HUES48 (cell line): Measurements from ENCODE around the gene USP40.
"Not testable (repeated sequence)": the region's sequence is repeated elsewhere in the genome, so short reads cannot be mapped to it uniquely, and the experiment has no call there.

Source experiments
- H3K27ac ChIP-seq: one replicate; pipeline ENCODE4 v1.7.0; 2013; ENCODE audit warnings: low read depth, low read length, inconsistent platforms
- H3K27me3 ChIP-seq: 2 replicates; pipeline ENCODE4 v1.6.1; 2013; ENCODE audit warnings: mild to moderate bottlenecking, low read length; ENCODE audit not compliant: control insufficient read depth, insufficient read depth
- H3K36me3 ChIP-seq: 2 replicates; pipeline ENCODE4 v1.6.1; 2013; ENCODE audit warnings: low read length; ENCODE audit not compliant: control insufficient read depth, insufficient read depth
- H3K4me1 ChIP-seq: 2 replicates; pipeline ENCODE4 v1.6.1; 2013; ENCODE audit warnings: mild to moderate bottlenecking, low read length; ENCODE audit not compliant: control insufficient read depth, insufficient read depth
- H3K4me3 ChIP-seq: 2 replicates; pipeline ENCODE4 v1.5.1; 2013; ENCODE audit warnings: mild to moderate bottlenecking, low read depth, low read length
- H3K9ac ChIP-seq: 2 replicates; pipeline ENCODE4 v1.6.1; 2013; ENCODE audit warnings: mild to moderate bottlenecking, low read depth, low read length, moderate library complexity
- H3K9me3 ChIP-seq: 2 replicates; pipeline ENCODE4 v1.6.1; 2013; ENCODE audit warnings: low read length; ENCODE audit not compliant: control insufficient read depth, insufficient read depth

USP40 gene

GRCh38 chr2:233588400-233588799, 21.8 kb upstream of the USP40 start:
- no peak overlapping the region for H3K4me3 ChIP-seq
- no peaks in the 10 kb centered on the region for H3K27me3 ChIP-seq
- H3K9ac ChIP-seq: no peak overlapping the region
- no peaks in the 10 kb centered on the region for H3K4me1 ChIP-seq
- no peaks in the 10 kb centered on the region for H3K36me3 ChIP-seq
- 0 out of 2 replicates have a peak, but pooled peaks cover 6% of the 10 kb centered on the region for H3K9me3 ChIP-seq
- H3K27ac ChIP-seq: no peak overlapping the region

DNA sequence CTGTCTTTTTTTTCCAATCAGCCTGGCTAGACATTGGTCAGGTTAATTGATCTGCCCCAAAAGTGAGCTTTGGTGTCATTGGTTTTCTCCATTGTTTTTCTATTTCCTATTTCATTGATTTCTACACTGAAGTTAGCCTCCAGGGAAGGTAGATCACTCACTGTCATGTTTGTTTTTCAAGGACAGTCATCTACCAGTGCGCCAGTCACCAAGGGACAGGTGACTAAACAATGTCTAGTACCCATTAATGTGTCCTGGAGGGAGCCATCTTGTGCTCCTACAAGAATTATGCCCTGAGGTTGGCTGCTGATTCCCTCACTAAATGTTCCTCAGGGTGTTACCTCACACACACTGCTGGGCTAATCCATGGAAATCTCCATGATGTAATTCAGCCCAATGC, 17.6 kb upstream of the USP40 start:
- Histone ChIP-seq H3K27ac (no peak overlapping the region), H3K27me3 (no peaks in the 10 kb centered on the region), H3K9me3 (0 out of 2 replicates have a peak, but pooled peaks cover 6% of the 10 kb centered on the region), H3K4me3 (no peak overlapping the region), H3K9ac (no peak overlapping the region), H3K36me3 (no peaks in the 10 kb centered on the region), H3K4me1 (no peaks in the 10 kb centered on the region)

DNA sequence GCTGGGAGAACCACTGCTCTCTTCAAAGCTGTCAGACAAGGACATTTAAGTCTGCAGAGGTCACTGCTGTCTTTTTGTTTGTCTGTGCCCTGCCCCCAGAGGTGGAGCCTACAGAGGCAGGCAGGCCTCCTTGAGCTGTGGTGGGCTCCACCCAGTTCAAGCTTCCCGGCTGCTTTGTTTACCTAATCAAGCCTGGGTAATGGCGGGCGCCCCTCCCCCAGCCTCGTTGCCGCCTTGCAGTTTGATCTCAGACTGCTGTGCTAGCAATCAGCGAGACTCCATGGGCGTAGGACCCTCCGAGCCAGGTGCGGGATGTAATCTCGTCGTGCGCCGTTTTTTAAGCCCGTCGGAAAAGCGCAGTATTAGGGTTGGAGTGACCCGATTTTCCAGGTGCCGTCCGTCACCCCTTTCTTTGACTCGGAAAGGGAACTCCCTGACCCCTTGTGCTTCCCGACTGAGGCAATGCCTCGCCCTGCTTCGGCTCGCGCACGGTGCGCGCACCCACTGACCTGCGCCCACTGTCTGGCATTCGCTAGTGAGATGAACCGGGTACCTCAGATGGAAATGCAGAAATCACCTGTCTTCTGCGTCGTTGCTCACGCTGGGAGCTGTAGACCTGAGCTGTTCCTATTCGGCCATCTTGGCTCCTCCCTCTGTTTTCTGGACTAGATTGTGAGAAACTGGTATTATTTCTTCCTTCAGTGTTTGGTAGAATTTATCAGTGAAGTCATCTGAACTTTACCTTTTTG, 16.8 kb upstream of the USP40 start:
- H3K9ac ChIP-seq, H3K27me3 ChIP-seq, H3K27ac ChIP-seq, H3K4me1 ChIP-seq, H3K9me3 ChIP-seq, H3K4me3 ChIP-seq, H3K36me3 ChIP-seq: not testable (repeated sequence)

DNA sequence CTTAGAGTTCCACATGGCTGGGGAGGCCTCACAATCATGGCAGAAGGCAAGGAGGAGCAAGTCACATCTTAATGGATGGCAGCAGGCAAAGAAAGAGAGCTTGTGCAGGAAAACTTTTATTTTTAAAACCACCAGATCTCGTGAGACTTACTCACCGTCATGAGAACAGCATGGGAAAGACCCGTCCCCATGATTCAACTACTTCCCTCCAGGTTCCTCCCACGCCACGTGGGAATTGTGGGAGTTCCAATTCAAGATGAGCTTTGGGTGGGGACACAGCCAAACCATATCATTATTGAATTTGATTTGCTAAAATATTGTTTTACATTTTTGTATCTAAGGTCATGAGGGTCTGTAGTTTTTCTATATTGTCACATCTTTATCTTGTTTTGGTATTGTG, 10.8 kb upstream of the USP40 start:
- not testable (repeated sequence) for H3K27me3 ChIP-seq, H3K9ac ChIP-seq, H3K27ac ChIP-seq, H3K4me3 ChIP-seq, H3K4me1 ChIP-seq, H3K36me3 ChIP-seq, H3K9me3 ChIP-seq

- no peaks in the 10 kb centered on the region for H3K27me3 ChIP-seq
- H3K4me3 ChIP-seq: no peak overlapping the region
- no peaks in the 10 kb centered on the region for H3K36me3 ChIP-seq
- H3K27ac ChIP-seq: no peak overlapping the region
- no peaks in the 10 kb centered on the region for H3K9me3 ChIP-seq
- H3K4me1 ChIP-seq: no peaks in the 10 kb centered on the region
- H3K9ac ChIP-seq: no peak overlapping the region
Measured at GRCh38 chr2:233572468-233572867, 5.9 kb upstream of the USP40 start.

DNA sequence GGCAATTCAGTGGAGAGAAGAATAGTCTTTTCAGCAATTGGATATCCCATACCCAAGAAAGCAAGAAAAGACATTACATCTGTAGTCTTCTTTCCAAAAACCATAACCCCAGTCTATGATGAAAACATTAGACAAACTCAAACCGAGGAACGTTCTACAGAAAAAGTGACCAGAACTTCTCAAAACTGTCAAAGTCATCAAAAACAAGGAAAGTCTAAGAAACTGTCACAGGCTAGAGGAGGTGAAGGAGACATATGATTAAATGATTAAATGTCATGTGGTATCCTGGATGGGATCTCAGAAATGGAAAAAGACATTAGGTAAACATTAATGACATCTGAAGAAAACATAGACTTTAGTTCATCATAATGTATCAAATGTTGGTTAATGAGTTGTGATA, 4.9 kb upstream of the USP40 start:
- Histone ChIP-seq H3K36me3 (no peaks in the 10 kb centered on the region), H3K4me3 (no peak overlapping the region), H3K27ac (no peak overlapping the region), H3K27me3 (no peaks in the 10 kb centered on the region), H3K9ac (no peak overlapping the region), H3K4me1 (no peaks in the 10 kb centered on the region), H3K9me3 (no peaks in the 10 kb centered on the region)

GRCh38 chr2:233571001-233571400, 4.4 kb upstream of the USP40 start:
- Histone ChIP-seq H3K9ac (no peak overlapping the region), H3K4me1 (no peaks in the 10 kb centered on the region), H3K9me3 (no peaks in the 10 kb centered on the region), H3K27ac (no peak overlapping the region), H3K36me3 (no peaks in the 10 kb centered on the region), H3K4me3 (no peak overlapping the region), H3K27me3 (no peaks in the 10 kb centered on the region)

DNA sequence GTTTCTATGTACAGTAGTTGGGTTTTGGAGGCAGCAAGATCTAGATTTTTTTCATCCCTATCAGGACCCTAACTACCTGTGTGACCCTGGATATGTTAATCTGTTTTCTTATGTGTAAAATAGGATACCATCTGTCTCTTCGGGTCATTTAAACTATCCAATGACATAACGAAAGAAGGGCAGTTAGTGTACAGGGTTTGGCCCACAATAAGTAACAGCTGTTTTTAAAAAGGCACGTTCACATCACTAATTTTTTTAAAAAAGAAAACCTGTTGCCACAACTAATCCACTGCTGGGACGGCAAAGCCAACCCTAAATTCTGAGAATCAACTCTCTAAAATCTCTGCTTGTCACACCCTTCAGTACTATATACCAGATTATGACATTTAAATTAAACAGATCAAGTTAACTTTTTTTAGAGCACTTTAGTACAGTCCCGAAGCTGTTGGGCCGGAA, 869 bp downstream of the USP40 start:
- Histone ChIP-seq H3K4me3 (peak overlapping the region; percentile 91), H3K27ac (peak overlapping the region; percentile 98), H3K9ac (peak overlapping the region; percentile 31; the same call in 1 of the 2 replicates)

DNA sequence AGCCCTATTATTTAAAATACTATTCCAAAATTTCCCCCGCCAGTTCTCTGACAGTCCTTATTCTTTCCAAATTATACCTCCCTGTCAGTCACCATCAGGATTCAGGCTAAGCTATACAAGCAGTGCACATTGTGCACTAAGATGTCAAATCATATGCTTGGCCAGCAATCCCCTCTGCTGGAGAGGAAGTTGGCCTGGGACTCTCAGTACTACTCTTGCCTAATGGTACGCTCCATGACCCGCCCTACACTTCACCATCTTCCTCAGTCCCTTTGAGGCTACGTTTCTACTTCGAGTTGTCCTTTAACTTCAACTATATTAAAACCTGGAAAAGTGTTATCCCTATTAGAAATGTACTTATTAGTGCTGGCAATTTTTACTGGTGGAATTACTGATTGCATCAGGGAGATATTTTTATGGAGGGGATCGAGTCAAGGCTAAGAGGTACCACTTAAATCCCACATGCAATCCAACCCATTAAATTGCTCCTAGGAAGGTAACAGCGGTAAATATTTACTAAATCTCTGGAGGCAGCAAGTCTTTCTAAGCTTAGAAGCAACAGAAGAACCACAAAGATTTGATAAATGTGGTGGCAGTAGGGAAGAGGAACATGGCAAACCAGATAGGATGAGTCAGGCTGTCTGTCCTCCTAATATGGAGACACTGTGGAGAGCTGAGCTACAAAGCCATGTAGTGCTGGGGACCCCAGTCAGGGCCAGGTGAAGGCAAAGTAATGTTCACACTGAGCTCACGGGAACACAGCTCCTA, 2.7 kb downstream of the USP40 start:
- Histone ChIP-seq H3K9ac (no peak overlapping the region), H3K4me1 (peaks cover 9% of the 10 kb centered on the region), H3K27me3 (no peaks in the 10 kb centered on the region), H3K4me3 (no peak overlapping the region), H3K9me3 (no peaks in the 10 kb centered on the region), H3K36me3 (no peaks in the 10 kb centered on the region), H3K27ac (no peak overlapping the region)

More for the DNA sequence above, 869 bp downstream of the USP40 start:
- H3K27me3 ChIP-seq: no peaks in the 10 kb centered on the region
- peaks cover 9% of the 10 kb centered on the region for H3K4me1 ChIP-seq
- no peaks in the 10 kb centered on the region for H3K36me3 ChIP-seq
- H3K9me3 ChIP-seq: no peaks in the 10 kb centered on the region

- Histone ChIP-seq H3K9ac (no peak overlapping the region), H3K27ac (no peak overlapping the region), H3K27me3 (no peaks in the 10 kb centered on the region), H3K9me3 (no peaks in the 10 kb centered on the region), H3K4me1 (peaks cover 19% of the 10 kb centered on the region; the same call in 1 of the 2 replicates), H3K36me3 (no peaks in the 10 kb centered on the region), H3K4me3 (no peak overlapping the region)
Measured at GRCh38 chr2:233556881-233557736, 9.5 kb downstream of the USP40 start.
